Omental fat pad (tissue), 4 donors: Measurements from ENCODE around the gene GNB3. TPM values are rescaled to one million over a fixed set of nuclear protein-coding genes. Genes with fewer than 3 reads are reported as not detected.
A peak's percentile ranks its signal among the peaks of the same experiment; 100 is the strongest.

Experiments used
- ATAC-seq: fragments of 150-250 bp; one replicate; pipeline ENCODE4 v1.9.1; 2016; ENCODE audit warnings: mild to moderate bottlenecking, moderate library complexity; ENCODE audit not compliant: low FRiP score
- DNase-seq: peaks from one replicate; pipeline ENCODE4 v3.0.0-alpha.2; 2019; ENCODE audit warnings: low spot score
- total RNA-seq, 4 donors: library from RNA; depleted of rRNA; stranded (reverse); fragments of >200 nt; gene quantifications; one replicate each; pipeline ENCODE4 v1.1.0, GENCODE V29; 2016
- TF ChIP-seq, protein P1 (sequence below), 3 donors: fragments of 450-650 bp; IDR thresholded peaks; one replicate each; pipeline ENCODE4 v1.5.1; 2016 to 2017; ENCODE audit warnings: antibody characterized with exemption in 3 of 3, mild to moderate bottlenecking in 3 of 3, moderate library complexity in 2 of 3

The GNB3 gene
- total RNA-seq, 4 donors from 2014 or later, result 0.25 to 2.0 (median 0.48) TPM; not detected in 1

DNA sequence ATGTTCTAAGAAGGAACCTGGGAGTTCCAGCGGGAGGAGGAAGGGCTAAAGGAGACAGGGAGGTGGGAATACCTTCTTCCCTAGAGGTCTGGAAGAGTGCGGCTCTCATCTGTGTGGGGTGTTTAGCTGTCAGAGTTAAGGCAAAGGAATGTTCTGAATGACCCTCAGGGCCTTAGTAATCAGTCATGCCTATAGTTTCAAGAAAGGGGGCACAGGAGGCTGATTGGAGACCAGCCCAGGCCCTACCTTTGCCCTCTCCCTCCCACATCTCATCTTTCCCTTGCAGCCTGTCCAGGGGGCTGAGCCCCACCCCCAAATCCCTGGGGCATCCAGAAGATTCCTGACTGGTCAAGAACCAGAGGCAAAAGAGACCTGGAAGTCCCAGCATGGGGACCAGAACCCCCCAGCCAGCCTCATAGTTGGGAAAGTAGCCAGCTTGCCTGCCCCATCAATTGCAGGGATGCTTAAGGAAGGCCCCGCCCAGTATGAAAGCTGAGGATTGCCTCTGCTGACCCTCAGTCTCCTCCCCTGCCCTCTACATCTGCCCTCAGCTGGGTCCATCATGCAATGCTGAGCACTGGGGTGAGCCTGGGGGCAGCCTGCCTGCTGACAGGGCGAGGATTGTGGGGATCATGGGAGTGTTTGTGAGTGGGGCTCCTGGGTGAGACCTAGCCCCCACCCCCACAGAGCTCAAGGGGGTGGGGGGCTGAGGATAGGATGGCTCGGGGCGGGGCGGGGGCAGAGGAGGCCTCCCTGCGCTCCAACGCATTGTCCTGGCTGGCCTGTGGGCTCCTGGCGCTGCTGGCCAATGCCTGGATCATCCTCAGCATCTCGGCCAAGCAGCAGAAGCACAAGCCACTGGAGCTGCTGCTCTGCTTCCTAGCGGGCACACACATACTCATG, 17.3 kb upstream of the GNB3 start:
- ATAC-seq, result no peak
- no peak for DNase-seq
- TF ChIP-seq, protein P1, sequence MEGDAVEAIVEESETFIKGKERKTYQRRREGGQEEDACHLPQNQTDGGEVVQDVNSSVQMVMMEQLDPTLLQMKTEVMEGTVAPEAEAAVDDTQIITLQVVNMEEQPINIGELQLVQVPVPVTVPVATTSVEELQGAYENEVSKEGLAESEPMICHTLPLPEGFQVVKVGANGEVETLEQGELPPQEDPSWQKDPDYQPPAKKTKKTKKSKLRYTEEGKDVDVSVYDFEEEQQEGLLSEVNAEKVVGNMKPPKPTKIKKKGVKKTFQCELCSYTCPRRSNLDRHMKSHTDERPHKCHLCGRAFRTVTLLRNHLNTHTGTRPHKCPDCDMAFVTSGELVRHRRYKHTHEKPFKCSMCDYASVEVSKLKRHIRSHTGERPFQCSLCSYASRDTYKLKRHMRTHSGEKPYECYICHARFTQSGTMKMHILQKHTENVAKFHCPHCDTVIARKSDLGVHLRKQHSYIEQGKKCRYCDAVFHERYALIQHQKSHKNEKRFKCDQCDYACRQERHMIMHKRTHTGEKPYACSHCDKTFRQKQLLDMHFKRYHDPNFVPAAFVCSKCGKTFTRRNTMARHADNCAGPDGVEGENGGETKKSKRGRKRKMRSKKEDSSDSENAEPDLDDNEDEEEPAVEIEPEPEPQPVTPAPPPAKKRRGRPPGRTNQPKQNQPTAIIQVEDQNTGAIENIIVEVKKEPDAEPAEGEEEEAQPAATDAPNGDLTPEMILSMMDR (IDR thresholded peaks at IDR 0.05), result no peak

DNA sequence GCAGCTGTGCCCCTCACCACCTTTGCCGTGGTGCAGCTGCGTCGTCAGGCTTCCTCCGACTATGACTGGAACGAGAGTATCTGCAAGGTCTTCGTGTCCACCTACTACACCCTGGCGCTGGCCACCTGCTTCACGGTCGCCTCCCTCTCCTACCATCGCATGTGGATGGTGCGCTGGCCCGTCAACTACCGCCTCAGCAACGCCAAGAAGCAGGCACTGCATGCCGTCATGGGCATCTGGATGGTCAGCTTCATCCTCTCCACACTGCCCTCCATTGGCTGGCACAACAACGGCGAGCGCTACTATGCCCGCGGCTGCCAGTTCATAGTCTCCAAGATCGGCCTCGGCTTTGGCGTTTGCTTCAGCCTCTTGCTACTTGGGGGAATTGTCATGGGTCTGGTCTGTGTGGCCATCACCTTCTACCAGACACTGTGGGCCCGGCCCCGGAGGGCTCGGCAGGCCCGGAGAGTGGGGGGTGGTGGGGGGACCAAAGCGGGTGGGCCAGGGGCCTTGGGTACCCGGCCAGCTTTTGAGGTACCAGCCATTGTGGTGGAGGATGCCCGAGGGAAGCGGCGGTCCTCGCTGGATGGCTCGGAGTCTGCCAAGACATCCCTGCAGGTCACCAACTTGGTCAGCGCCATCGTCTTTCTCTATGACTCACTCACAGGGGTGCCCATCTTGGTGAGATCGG, 16.5 kb upstream of the GNB3 start:
- DNase-seq (no peak), ATAC-seq (no peak)
- TF ChIP-seq, protein P1 (IDR thresholded peaks at IDR 0.05), result no peak

- TF ChIP-seq, protein P1 (IDR thresholded peaks at IDR 0.05), result no peak
- ATAC-seq (no peak), DNase-seq (no peak)
Observed at GRCh38 chr12:6824901-6825381, 15.8 kb upstream of the GNB3 start.

GRCh38 chr12:6825398-6826124, 15.2 kb upstream of the GNB3 start:
- TF ChIP-seq, protein P1 (IDR thresholded peaks at IDR 0.05), result peak in 2 of 3 donors; percentile 62 to 82
- ATAC-seq (peak; percentile 63), DNase-seq (peak; percentile 76)

GRCh38 chr12:6826125-6826733, 14.5 kb upstream of the GNB3 start:
- DNase-seq (no peak), ATAC-seq (no peak)
- TF ChIP-seq, protein P1 (IDR thresholded peaks at IDR 0.05), result no peak

DNA sequence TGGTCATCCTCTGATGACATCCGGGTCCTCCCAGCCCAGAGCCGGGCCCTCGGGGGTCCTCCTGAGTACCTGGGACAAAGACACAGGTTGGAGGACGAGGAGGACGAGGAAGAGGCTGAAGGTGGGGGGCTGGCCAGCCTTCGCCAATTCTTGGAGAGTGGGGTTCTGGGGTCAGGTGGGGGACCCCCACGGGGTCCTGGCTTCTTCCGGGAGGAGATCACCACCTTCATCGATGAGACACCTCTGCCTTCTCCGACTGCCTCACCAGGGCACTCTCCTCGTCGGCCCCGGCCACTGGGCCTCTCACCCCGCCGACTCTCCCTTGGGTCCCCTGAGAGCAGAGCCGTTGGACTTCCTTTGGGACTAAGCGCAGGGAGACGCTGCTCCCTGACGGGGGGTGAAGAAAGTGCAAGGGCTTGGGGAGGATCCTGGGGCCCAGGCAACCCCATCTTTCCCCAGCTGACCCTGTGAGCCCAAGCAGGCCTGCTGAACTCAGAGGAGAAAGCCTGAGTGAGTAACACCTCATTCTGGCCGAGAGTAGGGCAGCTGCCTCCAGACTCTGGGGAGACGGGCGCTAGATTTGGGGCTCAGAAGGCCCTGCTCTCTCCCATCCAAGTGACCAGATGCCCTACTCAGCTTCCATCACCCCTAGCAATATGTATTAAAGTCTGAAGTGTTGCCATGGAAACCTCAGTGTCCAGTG, 13.8 kb upstream of the GNB3 start:
- DNase-seq (no peak), ATAC-seq (no peak)
- TF ChIP-seq, protein P1 (IDR thresholded peaks at IDR 0.05), result no peak
